HUDEP-2 (cell line): ENCODE results near the gene SHISA9.

Experiments
- DNase-seq, 76 experiments: peaks; one replicate each; lab custom pipeline; 2025; ENCODE audit not compliant: unreplicated experiment in 76 of 76; lab: John Stamatoyannopoulos, UW

SHISA9 gene

DNA sequence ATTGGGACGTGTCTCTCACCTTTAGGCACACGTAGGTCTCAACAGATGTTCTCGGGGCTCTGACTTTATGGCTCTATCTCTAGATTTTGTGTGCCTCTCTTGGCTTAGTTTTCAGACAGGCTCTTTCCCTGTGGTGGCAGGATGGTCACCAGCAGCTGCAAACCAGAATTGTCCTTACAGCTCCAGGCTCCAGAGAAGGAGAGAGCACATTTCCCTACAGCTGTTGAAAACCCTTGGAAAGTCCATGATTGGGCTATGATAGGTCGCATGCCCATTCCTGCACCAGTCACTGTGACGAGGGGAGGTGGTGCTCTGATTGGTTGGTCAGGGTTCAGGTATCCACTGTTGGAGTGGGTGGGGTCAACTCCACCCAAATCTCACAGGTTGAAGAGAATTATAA is 41.5 kb downstream of the SHISA9 start:
- DNase-seq: no peak

DNA sequence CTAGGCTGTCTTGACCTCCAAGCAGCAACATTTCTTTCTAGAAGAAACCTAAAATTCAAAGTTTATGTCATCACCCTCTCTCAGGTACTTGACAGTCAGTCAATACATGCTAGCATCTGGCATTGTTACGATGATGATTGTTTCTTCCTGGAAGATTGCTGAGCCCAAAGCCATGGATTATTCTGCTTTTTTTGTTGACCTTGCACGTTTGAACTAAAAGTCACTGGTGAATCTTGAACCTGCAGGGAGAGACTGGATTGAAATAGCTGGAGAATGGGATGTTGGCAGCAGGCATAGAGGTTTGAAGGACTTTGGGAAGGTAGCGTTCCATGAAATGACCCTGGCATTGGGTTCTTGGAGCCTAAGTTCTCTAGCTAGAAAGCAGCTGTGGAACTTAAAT is 42.9 kb downstream of the SHISA9 start:
- DNase-seq: no peak

DNA sequence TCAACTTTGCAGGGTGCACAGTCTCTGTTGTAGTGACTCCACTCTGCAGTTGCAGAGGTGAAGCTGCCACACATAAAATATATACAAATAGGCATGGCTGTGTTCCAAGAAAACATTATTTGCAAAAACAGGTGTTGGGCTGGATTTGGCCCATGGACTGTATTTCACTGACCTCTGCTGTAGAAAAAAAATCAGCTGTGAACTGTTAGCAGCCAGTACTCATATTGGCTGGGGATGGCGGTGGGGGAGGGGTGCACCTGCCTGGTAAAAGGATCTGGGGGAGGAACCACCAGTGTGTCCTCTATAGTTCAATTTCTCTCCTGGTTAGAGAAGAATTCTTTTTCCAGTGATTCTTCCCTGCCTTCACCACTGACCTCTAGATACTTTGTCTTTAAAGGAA is 50.0 kb downstream of the SHISA9 start:
- DNase-seq: no peak

DNA sequence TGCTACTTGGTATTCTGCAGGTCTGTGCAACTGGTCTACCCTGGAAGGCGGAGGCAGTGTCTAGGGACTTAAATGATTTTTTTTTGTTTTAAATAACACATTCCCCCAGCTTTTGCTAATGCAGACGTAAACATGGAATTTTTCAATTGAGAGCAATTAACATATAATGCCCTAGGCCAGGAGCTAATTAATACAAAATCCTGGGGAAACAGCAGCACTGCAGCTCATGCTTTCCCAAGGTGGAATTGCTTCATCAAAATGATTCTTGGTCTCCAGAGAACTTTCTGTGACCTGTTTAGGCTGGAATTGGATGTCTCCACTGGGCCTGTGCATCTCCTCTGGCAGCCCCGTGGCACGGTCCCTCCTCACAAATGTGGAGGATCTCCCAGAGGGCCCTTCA is 50.6 kb downstream of the SHISA9 start:
- DNase-seq: no peak

DNA sequence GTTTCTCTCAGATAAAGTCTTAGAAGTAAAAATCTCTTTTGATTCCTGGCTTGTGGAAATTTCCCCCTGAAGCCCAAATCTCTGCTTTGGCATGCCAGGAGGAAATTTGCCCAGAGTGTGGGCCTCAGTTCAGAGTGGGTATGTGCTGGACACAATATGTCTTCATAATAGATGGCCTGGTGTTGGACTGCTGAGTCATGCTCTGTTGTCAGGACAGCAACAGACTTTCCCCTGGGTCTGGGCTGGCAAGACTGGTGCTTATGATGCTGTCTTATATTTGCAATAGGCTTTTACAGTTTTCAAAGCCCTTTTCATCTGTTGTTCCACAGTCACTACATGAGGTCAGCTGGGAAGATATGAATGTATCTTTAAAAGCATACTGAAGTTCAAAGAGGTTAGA is 57.0 kb downstream of the SHISA9 start:
- no peak for DNase-seq

DNA sequence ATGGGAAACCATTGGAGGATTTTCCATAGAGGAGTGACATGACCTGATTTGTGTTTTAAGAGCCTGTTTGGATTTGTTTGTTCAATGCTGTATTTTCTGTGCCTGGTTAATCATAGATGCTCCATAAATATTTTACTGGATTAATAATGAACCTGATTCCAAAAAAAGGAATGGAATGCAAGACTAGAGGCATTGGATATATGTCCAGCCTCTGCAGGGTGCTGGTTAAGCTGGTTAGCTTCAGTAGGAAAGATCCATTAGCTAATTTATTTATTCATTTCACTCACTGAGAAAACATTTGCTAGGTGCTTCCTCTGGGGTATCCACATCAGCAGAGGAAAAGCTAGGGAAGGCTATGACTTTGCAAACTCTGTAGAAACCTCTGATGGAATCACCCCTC is 57.7 kb downstream of the SHISA9 start:
- no peak for DNase-seq

DNA sequence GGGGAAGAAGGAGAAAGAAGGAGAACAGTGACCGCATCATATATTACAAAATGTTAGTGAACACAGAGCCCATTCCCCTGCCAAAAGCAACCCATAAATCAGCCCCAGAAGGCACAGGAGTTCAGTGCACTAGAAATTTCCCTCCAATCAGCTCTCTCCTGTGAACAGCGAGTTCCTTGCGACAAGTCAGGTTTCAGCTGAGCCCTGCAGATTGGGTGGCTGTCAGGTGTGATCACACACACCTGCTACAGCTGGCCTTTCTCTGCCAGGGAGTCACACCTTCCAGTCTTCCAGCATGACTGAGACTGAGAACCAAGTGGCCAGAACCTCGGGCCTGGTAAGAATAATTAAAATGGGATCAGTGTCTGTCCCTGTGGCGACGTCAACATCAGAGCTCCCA is 60.2 kb downstream of the SHISA9 start:
- no peak for DNase-seq

DNA sequence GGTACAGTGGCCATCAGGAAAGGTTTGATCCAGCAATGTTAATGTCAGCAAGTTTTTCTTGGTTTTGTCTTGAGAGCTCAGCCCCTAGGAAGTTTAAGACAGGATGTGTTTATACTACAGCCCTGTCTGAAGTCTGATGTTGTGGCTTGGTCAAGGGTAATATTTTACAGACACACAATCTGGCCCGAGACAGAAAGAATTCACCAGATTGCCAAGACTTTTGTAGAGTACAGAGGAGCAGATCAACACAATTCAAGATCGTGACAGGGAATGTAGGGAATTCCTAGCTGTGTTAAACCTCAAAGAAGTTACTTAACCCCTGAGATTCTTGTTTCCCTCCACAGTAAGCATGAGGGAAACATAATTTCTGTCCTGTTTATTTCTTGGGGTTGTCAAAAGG is 63.1 kb downstream of the SHISA9 start:
- no peak for DNase-seq

DNA sequence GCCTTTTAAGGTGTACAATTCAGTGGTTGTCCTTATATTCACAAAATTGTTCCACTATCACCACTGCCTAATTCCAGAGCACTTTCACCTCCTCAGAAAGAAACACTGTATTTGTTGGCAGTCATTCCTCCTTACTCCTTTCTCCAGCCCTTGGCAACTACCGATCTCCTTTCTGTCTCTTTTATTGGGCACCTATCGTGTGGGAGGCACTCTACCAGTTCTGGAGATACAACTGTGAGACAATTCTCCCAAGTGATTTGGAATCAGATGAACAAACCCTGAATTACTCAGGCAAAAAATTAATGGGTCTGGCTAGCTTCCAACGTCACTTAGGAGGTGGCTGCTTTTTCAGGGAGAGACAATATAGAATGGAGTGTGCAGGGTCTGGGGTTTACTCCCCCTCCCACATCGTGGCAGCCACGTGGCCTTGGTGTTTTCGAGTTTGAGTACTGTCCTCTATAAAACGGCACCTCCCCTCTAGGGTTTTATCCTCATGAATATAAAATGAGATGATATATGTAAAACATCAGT is 63.9 kb downstream of the SHISA9 start:
- DNase-seq: no peak

DNA sequence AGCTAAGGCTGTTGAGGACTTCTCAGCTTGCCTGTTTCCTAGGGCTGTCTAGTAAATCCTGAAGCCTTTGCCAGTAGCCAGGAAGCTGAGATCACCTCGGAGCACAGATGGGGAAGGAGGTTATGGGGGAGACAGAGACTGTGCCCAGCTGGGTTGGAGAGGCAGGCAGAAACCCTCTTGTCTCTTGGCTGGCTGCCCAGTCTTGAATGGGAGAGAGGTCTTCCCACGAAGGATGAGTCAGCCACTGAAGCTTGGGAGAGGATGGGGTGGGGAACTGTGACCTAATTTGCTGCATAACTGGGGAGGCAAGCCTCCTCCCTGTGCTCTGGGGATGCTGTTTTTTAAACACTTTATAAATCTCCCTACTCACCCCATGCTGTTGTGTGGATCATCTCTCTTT is 69.8 kb downstream of the SHISA9 start:
- peak in 8 of 76 experiments; percentile 1 to 25 (median 9) for DNase-seq

DNA sequence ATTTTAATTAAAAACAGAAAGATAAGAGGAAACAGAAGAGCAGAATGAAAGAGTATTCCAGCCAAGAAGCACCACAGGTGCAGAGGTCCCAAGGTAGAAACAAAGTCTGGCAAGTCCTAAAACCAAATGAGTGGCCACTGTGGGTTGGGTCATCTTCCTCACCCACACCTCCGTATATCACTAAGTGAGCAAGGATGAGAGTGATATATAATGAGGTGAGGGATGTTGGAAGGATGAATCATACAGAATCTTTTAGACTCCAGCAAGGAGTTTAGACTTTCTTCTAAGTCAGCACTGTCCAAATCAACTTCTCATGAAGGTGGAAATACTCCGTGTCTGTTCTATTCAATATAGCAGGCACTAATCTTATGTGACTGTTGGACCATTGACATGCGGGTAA is 70.8 kb downstream of the SHISA9 start:
- DNase-seq: no peak

DNA sequence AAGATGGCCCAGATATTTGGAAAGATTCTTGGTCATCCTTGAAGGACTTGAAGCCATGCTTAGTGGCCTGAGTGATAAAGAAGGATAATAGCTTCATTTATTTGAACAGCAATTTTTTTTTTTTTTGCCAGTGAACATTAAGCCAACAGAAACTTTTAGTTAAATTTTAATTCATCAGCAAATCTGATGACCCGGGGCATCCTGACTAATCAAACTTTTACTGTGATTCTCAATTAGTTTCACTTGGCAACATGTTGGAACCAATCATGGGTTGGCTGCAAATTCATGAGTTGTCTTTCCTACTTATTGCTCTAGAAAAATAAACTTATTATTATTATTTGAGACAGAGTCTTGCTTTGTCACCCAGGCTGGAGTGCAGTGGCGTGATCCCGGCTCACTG is 74.4 kb downstream of the SHISA9 start:
- DNase-seq: no peak

DNA sequence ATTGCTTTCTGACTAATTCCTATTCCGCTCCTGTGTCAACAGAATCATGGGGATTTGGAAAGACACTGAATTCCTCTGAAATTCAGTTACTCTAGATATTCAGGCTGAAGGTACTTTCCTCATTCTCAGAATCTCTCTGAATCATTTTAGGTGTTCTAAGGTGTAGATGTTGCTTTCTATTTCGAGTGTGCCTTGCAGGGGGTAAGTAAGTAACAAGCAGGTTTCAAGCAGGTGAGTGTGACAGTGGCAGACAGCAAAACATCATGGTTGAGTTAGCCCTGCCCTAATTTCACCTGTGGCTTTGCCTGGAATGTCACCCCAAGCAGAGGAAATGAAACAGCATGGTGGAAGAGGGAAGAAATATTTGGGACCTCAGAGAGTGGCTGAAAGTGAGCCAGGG is 75.1 kb downstream of the SHISA9 start:
- DNase-seq: no peak

DNA sequence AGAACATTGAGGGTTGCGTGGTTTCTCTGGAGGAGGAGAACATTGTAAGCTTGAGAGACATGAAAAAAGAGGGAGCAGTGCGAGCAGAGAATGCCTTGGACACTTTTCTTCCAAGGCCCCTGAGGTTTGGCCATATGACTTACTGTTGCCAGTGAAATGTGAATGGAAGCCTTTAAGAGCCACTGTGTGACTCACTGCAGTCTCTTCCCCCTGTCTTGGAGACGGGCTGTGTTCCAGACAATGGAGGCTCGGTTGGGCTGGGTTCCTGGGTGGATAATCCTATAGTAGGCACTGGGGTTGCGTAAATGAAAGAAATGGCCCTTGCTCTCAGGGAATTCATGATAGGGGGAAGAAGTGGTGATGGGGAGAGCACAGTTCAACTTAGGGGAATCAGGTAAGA is 75.5 kb downstream of the SHISA9 start:
- no peak for DNase-seq

DNA sequence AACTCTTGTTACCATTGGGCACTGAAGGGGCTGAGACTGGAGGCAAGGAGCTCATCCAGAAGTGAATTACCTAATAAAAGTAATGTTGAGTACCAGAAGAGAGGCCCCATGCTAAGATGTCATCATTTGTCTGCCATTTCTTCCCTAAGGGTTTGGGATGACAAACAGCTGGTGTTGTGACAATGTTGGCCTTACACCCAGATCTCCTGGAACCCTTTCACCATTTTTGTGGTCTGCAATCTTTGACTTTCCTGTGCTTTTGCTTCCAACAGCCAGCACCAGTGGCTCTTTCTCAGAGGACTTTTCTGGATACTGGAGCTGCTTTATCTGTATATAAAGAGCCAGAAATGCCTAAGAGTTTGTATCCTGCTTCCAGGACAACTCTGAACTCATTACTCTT is 84.1 kb downstream of the SHISA9 start:
- DNase-seq: no peak

DNA sequence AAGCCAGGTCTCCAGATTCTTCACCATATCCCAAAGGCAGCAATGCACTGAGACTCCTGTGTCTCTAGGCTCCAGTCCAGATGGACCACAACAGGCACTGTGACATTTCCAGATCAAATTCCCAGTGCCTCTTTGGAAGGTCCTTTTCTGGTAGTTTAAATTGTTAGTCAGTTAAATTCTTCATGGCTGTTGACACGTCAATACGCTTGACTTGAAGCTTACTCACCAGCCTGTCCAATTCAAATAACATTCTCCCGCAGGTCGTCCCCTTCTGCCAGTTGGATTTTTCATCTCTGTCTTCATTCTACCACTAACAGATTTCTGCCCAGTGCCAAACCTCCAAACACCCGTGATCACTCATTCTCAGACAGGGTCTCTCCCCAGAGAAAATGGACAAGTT is 86.7 kb downstream of the SHISA9 start:
- no peak for DNase-seq

DNA sequence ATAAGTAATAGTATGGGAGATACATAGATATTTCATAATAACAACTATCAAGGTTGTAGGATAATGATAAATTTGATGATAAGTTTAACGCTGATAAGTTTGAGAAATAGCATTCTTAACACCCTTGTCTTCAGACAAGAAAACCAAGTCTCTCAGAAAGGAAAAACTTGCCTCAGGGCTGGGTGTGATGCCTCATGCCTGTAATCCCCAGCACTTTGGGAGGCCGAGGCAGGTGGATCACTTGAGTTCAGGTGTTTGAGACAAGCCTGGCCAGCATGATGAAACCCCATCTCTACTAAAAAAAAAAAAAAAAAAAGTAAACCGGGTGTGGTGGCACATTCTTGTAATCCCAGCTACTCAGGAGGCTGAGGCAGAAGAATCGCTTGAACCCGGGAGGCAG is 90.7 kb downstream of the SHISA9 start:
- DNase-seq: no peak

DNA sequence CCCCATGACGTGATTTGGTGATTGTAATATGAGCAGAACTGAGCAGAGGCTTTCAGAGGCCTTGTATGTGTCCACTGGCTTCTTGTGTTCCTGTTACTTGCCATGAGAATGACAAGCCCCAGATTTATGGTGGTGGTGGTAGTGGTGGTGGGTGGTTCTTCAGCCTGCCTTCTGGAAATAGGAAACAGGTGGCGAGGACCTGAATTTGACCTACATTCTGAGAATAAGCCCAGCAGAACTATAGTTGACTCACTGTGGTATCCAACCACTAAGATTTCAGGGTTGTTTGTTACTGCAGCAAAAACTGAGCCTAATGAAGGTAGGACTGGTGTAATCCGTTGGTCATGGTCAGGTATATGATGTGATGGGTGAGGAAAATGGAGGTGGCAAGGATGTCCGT is 93.0 kb downstream of the SHISA9 start:
- no peak for DNase-seq

DNA sequence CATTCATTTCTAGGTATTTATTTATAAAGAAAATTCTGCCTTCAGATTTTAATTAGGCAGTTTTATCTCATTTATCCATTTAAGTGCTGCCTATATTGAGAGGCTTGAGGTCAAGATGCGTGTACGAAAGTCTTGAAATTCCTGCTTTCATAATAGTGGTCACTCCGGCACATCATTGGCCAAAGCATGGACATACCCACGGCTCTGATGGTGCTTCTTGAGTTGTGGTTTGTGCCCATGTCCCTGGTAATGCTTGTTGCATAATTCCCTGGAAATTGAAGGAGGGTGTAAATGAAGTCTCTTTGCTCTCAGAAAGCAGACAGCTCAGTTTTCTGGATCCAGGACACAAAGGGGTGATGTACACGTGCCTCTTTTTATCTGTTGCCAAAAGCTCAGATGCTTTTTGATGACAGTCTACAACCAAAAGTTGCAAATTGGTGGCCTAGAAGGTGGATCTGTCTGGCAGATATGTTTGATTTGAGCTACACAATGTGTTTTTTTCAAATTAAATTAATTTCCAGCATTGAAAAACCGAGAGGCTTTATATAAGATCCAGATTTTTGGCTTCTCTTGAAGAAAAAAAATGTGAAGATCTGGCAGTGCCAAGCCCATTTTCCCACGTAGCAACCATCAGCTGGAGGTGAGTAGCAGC is 94.4 kb downstream of the SHISA9 start:
- DNase-seq: no peak

DNA sequence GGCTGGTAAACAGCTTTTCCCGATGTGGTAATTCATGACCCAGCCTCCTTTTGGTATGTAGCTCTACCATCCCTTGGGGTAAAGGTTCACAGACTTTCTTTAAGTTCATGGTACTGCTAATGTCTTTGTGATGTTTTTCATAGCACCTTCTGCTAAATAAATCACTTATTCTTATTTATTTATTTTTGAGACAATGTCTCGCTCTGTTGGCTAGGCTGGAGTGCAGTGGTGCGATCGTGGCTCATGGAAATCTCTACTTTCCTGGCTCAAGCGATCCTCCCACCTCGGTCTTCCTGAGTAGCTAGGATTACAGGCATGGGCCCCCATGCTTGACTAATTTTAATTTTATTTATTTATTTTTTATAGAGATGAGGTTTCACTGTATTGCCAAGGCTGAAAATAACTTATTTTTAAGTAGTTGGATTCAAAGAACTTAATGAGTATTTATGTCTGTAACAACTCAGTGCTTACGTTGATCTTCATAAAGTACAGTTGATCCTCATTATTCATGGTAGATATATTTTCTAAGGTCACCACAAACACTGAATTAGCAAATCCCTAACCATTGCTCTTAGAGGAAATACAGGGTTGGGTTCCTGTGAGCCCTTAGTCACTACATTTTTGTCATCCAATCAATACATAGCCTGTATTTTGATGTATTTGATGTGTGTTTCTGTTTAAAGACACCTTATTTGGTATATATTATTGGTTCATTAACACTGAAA is 97.1 kb downstream of the SHISA9 start:
- no peak for DNase-seq

DNA sequence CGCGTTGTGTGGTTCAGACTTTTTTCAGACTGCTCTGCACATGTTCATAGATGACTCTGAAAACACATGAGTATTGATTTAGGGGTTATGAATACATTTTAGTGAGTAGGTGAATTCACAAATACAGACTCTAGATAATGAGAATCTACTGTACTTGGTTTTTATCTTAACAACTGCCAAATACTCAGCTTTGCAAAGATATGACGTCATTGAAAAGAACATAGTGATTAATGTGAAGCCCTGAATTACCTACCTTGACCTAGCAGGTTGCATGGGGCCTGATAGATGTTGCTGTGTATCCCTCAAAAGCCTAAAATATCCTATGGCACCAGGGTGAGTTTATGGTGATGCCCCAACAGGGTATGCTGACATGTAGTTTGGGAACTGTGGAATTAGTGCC is 98.0 kb downstream of the SHISA9 start:
- no peak for DNase-seq

DNA sequence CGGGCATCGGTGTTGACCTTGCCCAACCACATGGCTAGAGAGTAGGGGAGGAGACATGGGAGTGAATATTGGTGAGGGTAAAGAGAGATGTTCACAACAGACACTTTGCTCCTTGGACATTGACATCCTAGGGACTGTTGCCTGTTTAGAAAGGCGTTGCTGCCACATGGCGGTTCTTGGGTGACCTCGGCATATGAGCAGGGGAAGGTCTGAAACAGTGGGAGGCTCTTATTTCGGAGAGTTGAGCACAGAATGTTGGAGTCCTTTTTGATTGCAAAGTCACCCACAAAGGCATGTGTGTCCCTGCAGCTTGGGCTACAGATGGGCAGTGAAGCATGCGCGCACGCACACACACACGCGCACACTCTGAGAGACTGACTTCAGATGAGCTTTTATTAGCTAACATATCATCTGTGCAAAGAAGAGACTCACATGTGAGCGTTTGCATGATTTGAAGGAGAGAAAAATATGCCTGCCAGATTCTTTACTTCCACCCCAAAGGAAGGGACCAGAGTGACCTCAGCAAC is 104.4 kb downstream of the SHISA9 start:
- no peak for DNase-seq
